ENCODE measurements around the gene TRMT1.

TRMT1 gene

GRCh38 chr19:13060964-13061927 is 55.3 kb downstream of the TRMT1 start:
- Histone ChIP-seq H4K20me1 (ENCODE audit: insufficient read depth, low read length, poor library complexity, severe bottlenecking) (no peaks in the 10 kb centered on the region), H3K79me2 (ENCODE audit: insufficient read depth, low read length) (no peaks in the 10 kb centered on the region), H3F3A (ENCODE audit: low read depth) (no peaks in the 10 kb centered on the region), H3K4me3 (ENCODE audit: low read length, poor library complexity, severe bottlenecking) (peak overlapping the region; percentile 12), H3K4me1 (ENCODE audit: insufficient read depth, low read length, poor library complexity, severe bottlenecking) (peaks cover 2% of the 10 kb centered on the region), H3K9me2 (replicated peaks; ENCODE audit: low read depth, low read length) (no peaks in the 10 kb centered on the region), H3K4me2 (ENCODE audit: low read depth, low read length, poor library complexity, severe bottlenecking) (peak overlapping the region; percentile 36), H3K9me3 (ENCODE audit: insufficient read depth, low read depth, low read length) (no peaks in the 10 kb centered on the region), H3K27me3 (ENCODE audit: insufficient read depth, low read length, poor library complexity, severe bottlenecking) (no peaks in the 10 kb centered on the region), H3K9ac (ENCODE audit: low read depth, low read length, poor library complexity, severe bottlenecking) (no peak overlapping the region), H3K36me3 (ENCODE audit: insufficient read depth, low read length) (no peaks in the 10 kb centered on the region), H2AFZ (ENCODE audit: low read length) (peak overlapping the region; percentile 56; the same call in 1 of the 2 replicates)
- TF ChIP-seq CTCF (conservative IDR thresholded peaks at IDR 0.05; ENCODE audit: low read length) (peak; percentile 86), EZH2phosphoT487 (IDR thresholded peaks at IDR 0.05; ENCODE audit: borderline replicate concordance) (no peak)

- H3F3A ChIP-seq (ENCODE audit: low read depth), result no peaks in the 10 kb centered on the region
- H3K4me2 ChIP-seq (ENCODE audit: low read depth, low read length, poor library complexity, severe bottlenecking), result no peak overlapping the region
- H3K9me3 ChIP-seq (ENCODE audit: insufficient read depth, low read depth, low read length), result no peaks in the 10 kb centered on the region
- H3K27me3 ChIP-seq (ENCODE audit: insufficient read depth, low read length, poor library complexity, severe bottlenecking), result no peaks in the 10 kb centered on the region
- peaks cover 2% of the 10 kb centered on the region for H3K4me1 ChIP-seq (ENCODE audit: insufficient read depth, low read length, poor library complexity, severe bottlenecking)
- H3K9ac ChIP-seq (ENCODE audit: low read depth, low read length, poor library complexity, severe bottlenecking), result no peak overlapping the region
- H3K4me3 ChIP-seq (ENCODE audit: low read length, poor library complexity, severe bottlenecking), result no peak overlapping the region
- no peaks in the 10 kb centered on the region for H3K79me2 ChIP-seq (ENCODE audit: insufficient read depth, low read length)
- H2AFZ ChIP-seq (ENCODE audit: low read length), result no peak overlapping the region
- TF ChIP-seq EZH2phosphoT487 (IDR thresholded peaks at IDR 0.05; ENCODE audit: borderline replicate concordance) (no peak), CTCF (conservative IDR thresholded peaks at IDR 0.05; ENCODE audit: low read length) (no peak)
- H3K36me3 ChIP-seq (ENCODE audit: insufficient read depth, low read length), result no peaks in the 10 kb centered on the region
- no peaks in the 10 kb centered on the region for H3K9me2 ChIP-seq (replicated peaks; ENCODE audit: low read depth, low read length)
- no peaks in the 10 kb centered on the region for H4K20me1 ChIP-seq (ENCODE audit: insufficient read depth, low read length, poor library complexity, severe bottlenecking)
Observed at GRCh38 chr19:13060233-13060963, 56.1 kb downstream of the TRMT1 start.

DNA sequence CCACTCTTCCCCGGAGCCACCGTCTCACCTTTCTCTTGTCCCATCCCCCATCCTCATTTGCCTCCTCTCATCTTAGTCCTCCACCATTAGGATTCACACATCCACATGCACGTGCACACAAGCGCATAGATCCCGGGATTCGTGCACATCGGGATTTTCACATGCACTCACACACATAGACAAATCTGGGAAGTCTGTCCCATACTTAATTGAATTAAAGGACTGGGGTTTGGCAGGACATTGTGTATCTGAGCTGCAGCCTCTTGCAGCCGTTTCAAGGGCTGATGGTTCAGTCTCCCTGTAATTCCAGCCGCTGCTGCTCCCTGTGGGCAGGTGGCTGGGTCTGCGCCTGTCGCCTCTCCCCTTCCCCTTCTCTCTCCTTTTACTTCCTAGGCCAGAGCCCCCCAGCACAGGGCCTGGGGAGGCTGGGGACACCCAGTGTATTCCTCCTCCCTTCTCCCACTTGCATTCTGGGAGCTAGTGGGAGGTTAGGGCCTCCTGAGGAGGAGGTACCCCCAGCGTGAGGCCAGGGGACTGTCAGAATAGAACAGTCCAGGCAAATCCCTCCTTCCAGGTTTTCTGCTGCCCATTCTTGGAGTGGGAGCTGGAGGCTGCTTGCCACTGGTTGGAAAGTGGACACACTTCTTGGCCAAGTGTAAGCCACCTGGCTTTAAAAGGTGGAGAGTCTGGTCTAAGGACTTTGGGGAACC is 57.4 kb downstream of the TRMT1 start:
- H3K9ac ChIP-seq (ENCODE audit: low read depth, low read length, poor library complexity, severe bottlenecking), result no peak overlapping the region
- H3F3A ChIP-seq (ENCODE audit: low read depth), result no peaks in the 10 kb centered on the region
- peaks cover 2% of the 10 kb centered on the region for H3K4me1 ChIP-seq (ENCODE audit: insufficient read depth, low read length, poor library complexity, severe bottlenecking)
- H2AFZ ChIP-seq (ENCODE audit: low read length), result no peak overlapping the region
- H3K4me3 ChIP-seq (ENCODE audit: low read length, poor library complexity, severe bottlenecking), result no peak overlapping the region
- TF ChIP-seq CTCF (conservative IDR thresholded peaks at IDR 0.05; ENCODE audit: low read length) (no peak), EZH2phosphoT487 (IDR thresholded peaks at IDR 0.05; ENCODE audit: borderline replicate concordance) (no peak)
- no peaks in the 10 kb centered on the region for H3K36me3 ChIP-seq (ENCODE audit: insufficient read depth, low read length)
- H4K20me1 ChIP-seq (ENCODE audit: insufficient read depth, low read length, poor library complexity, severe bottlenecking), result no peaks in the 10 kb centered on the region
- H3K4me2 ChIP-seq (ENCODE audit: low read depth, low read length, poor library complexity, severe bottlenecking), result no peak overlapping the region
- H3K9me2 ChIP-seq (replicated peaks; ENCODE audit: low read depth, low read length), result no peaks in the 10 kb centered on the region
- H3K27me3 ChIP-seq (ENCODE audit: insufficient read depth, low read length, poor library complexity, severe bottlenecking), result no peaks in the 10 kb centered on the region
- H3K9me3 ChIP-seq (ENCODE audit: insufficient read depth, low read depth, low read length), result no peaks in the 10 kb centered on the region
- H3K79me2 ChIP-seq (ENCODE audit: insufficient read depth, low read length), result no peaks in the 10 kb centered on the region
